Activated T-cell treated with anti-CD3 and anti-CD28 coated beads, Interleukin-2, amount 50 U/mL, for 24 hours (primary cell): Measurements from ENCODE around the gene CHST15.

Experiments
- DNase-seq: peaks from one replicate; pipeline ENCODE4 v3.0.0-alpha.2; 2020
- H3K27ac Mint-ChIP-seq: 2 replicates; pipeline ENCODE4 v1.8.0; 2020; ENCODE audit warnings: mild to moderate bottlenecking, mixed read lengths
- H3K27me3 Mint-ChIP-seq: 2 replicates; pipeline ENCODE4 v1.8.0; 2020; ENCODE audit warnings: mixed read lengths
- H3K36me3 Mint-ChIP-seq: 2 replicates; pipeline ENCODE4 v1.8.0; 2020; ENCODE audit warnings: low read depth, mixed read lengths
- H3K4me1 Mint-ChIP-seq: 2 replicates; pipeline ENCODE4 v1.8.0; 2020; ENCODE audit warnings: low read depth, mixed read lengths
- H3K4me3 Mint-ChIP-seq: 2 replicates; pipeline ENCODE4 v1.8.0; 2020; ENCODE audit warnings: mild to moderate bottlenecking, moderate library complexity, mixed read lengths
- H3K9me3 Mint-ChIP-seq: 2 replicates; pipeline ENCODE4 v1.8.0; 2020; ENCODE audit warnings: mixed read lengths

Gene CHST15

GRCh38 chr10:124063750-124064603 is 29.4 kb downstream of the CHST15 start:
- H3K4me1 Mint-ChIP-seq = peaks cover 34% of the 10 kb centered on the region
- H3K27ac Mint-ChIP-seq = peak overlapping the region; percentile 81
- no peaks in the 10 kb centered on the region for H3K9me3 Mint-ChIP-seq
- no peaks in the 10 kb centered on the region for H3K36me3 Mint-ChIP-seq
- peak overlapping the region; percentile 53 for H3K4me3 Mint-ChIP-seq
- peaks cover 6% of the 10 kb centered on the region for H3K27me3 Mint-ChIP-seq
- peak; percentile 33 for DNase-seq

GRCh38 chr10:124062390-124062789 is 31.0 kb downstream of the CHST15 start:
- Mint-ChIP-seq H3K27ac (no peak overlapping the region), H3K27me3 (peaks cover 3% of the 10 kb centered on the region), H3K4me1 (peaks cover 34% of the 10 kb centered on the region), H3K36me3 (no peaks in the 10 kb centered on the region), H3K4me3 (no peak overlapping the region), H3K9me3 (no peaks in the 10 kb centered on the region)
- DNase-seq = no peak

GRCh38 chr10:124061030-124061429 is 32.4 kb downstream of the CHST15 start:
- Mint-ChIP-seq H3K36me3 (no peaks in the 10 kb centered on the region), H3K9me3 (no peaks in the 10 kb centered on the region), H3K4me3 (no peak overlapping the region), H3K4me1 (peaks cover 25% of the 10 kb centered on the region), H3K27me3 (peaks cover 3% of the 10 kb centered on the region), H3K27ac (no peak overlapping the region)
- DNase-seq = no peak

GRCh38 chr10:124060148-124060720 is 33.2 kb downstream of the CHST15 start:
- no peaks in the 10 kb centered on the region for H3K9me3 Mint-ChIP-seq
- no peaks in the 10 kb centered on the region for H3K36me3 Mint-ChIP-seq
- H3K27ac Mint-ChIP-seq = no peak overlapping the region
- H3K4me3 Mint-ChIP-seq = no peak overlapping the region
- peaks cover 18% of the 10 kb centered on the region for H3K4me1 Mint-ChIP-seq
- no peak for DNase-seq
- H3K27me3 Mint-ChIP-seq = peaks cover 3% of the 10 kb centered on the region

GRCh38 chr10:124059551-124059950 is 33.8 kb downstream of the CHST15 start:
- Mint-ChIP-seq H3K27ac (no peak overlapping the region), H3K4me1 (peaks cover 14% of the 10 kb centered on the region), H3K9me3 (no peaks in the 10 kb centered on the region), H3K4me3 (no peak overlapping the region), H3K36me3 (no peaks in the 10 kb centered on the region), H3K27me3 (peaks cover 3% of the 10 kb centered on the region)
- DNase-seq = no peak

- no peak overlapping the region for H3K27ac Mint-ChIP-seq
- no peaks in the 10 kb centered on the region for H3K36me3 Mint-ChIP-seq
- DNase-seq = no peak
- no peaks in the 10 kb centered on the region for H3K9me3 Mint-ChIP-seq
- peaks cover 4% of the 10 kb centered on the region for H3K4me1 Mint-ChIP-seq
- H3K27me3 Mint-ChIP-seq = no peaks in the 10 kb centered on the region
- no peak overlapping the region for H3K4me3 Mint-ChIP-seq
These were observed 34.9 kb downstream of the CHST15 start for GRCh38 chr10:124058346-124059003.

- H3K4me1 Mint-ChIP-seq = no peaks in the 10 kb centered on the region
- no peak for DNase-seq
- H3K9me3 Mint-ChIP-seq = no peaks in the 10 kb centered on the region
- H3K36me3 Mint-ChIP-seq = no peaks in the 10 kb centered on the region
- no peak overlapping the region for H3K27ac Mint-ChIP-seq
- H3K27me3 Mint-ChIP-seq = no peaks in the 10 kb centered on the region
- no peak overlapping the region for H3K4me3 Mint-ChIP-seq
These were observed 35.8 kb downstream of the CHST15 start for GRCh38 chr10:124057601-124058000.

GRCh38 chr10:124056337-124056980 is 36.9 kb downstream of the CHST15 start:
- no peaks in the 10 kb centered on the region for H3K9me3 Mint-ChIP-seq
- H3K36me3 Mint-ChIP-seq = no peaks in the 10 kb centered on the region
- no peaks in the 10 kb centered on the region for H3K27me3 Mint-ChIP-seq
- DNase-seq = no peak
- no peak overlapping the region for H3K4me3 Mint-ChIP-seq
- no peaks in the 10 kb centered on the region for H3K4me1 Mint-ChIP-seq
- no peak overlapping the region for H3K27ac Mint-ChIP-seq

- Mint-ChIP-seq H3K4me3 (no peak overlapping the region), H3K27me3 (no peaks in the 10 kb centered on the region), H3K27ac (no peak overlapping the region), H3K4me1 (no peaks in the 10 kb centered on the region), H3K36me3 (no peaks in the 10 kb centered on the region), H3K9me3 (no peaks in the 10 kb centered on the region)
- DNase-seq = no peak
These were observed 39.4 kb downstream of the CHST15 start for GRCh38 chr10:124053971-124054370.

GRCh38 chr10:124052561-124052960 is 40.8 kb downstream of the CHST15 start:
- Mint-ChIP-seq H3K27me3 (no peaks in the 10 kb centered on the region), H3K4me1 (no peaks in the 10 kb centered on the region), H3K36me3 (no peaks in the 10 kb centered on the region), H3K9me3 (no peaks in the 10 kb centered on the region), H3K27ac (no peak overlapping the region), H3K4me3 (no peak overlapping the region)
- no peak for DNase-seq

GRCh38 chr10:124050021-124051015 is 43.1 kb downstream of the CHST15 start:
- Mint-ChIP-seq H3K36me3 (no peaks in the 10 kb centered on the region), H3K27ac (no peak overlapping the region), H3K4me3 (no peak overlapping the region), H3K9me3 (peaks cover 7% of the 10 kb centered on the region), H3K4me1 (no peaks in the 10 kb centered on the region), H3K27me3 (no peaks in the 10 kb centered on the region)
- DNase-seq = no peak

GRCh38 chr10:124049484-124049883 is 43.9 kb downstream of the CHST15 start:
- no peak for DNase-seq
- Mint-ChIP-seq H3K4me3 (no peak overlapping the region), H3K4me1 (no peaks in the 10 kb centered on the region), H3K9me3 (peaks cover 7% of the 10 kb centered on the region), H3K36me3 (no peaks in the 10 kb centered on the region), H3K27me3 (no peaks in the 10 kb centered on the region), H3K27ac (no peak overlapping the region)

- Mint-ChIP-seq H3K27me3 (no peaks in the 10 kb centered on the region), H3K4me3 (no peak overlapping the region)
These were observed 44.8 kb downstream of the CHST15 start for GRCh38 chr10:124048371-124049290.

More at GRCh38 chr10:124048371-124049290, 44.8 kb downstream of the CHST15 start:
- Mint-ChIP-seq H3K36me3 (no peaks in the 10 kb centered on the region), H3K4me1 (no peaks in the 10 kb centered on the region), H3K9me3 (peaks cover 7% of the 10 kb centered on the region), H3K27ac (no peak overlapping the region)
- no peak for DNase-seq
